DMS 273 (cell line): ENCODE measurements around the gene DHDH.
"Not testable (repeated sequence)": the region's sequence is repeated elsewhere in the genome, so short reads cannot be mapped to it uniquely, and the experiment has no call there.

Experiments used
- DNase-seq: peaks from one replicate; lab custom pipeline; 2025; ENCODE audit not compliant: unreplicated experiment; lab: John Stamatoyannopoulos, UW

Gene DHDH

DNA sequence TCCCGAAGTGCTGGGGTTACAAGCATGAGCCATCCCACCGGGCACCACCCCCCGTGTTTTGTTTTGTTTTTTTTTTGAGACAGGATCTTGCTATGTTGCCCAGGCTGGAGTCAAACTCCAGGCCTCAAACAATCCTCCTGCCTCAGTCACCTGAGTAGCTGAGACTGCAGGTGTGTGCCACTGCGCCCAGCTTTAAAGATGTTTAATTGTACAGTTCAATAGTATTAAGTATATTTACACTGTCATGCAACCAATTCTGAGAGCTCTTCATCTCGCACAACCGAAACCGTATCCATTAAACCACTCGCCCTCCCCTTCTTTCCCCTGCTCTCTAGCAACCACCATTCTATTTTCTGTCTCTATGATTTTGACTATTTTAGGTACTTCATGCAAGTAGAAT, 17.7 kb upstream of the DHDH start:
- no peak for DNase-seq

DNA sequence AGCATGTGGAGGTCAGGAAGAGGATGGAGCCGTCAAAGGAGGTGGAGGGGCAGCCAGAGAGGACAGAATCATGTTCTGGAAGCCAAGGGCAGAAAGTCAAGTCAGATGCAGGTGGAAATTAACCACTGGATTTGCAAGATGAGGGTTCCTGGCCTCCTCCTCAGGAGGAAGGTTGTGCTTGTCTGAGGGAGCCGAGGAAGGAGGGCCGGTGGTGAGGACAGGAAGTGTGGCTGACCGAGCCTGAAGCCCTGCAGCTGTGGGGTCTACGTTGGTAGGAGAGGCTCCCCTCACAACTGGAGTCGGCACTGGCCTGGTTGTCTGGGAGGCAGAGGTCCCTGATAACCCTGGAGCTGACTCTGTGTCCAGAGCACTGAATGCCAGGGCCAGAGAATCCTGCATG, 15.4 kb upstream of the DHDH start:
- no peak for DNase-seq

DNA sequence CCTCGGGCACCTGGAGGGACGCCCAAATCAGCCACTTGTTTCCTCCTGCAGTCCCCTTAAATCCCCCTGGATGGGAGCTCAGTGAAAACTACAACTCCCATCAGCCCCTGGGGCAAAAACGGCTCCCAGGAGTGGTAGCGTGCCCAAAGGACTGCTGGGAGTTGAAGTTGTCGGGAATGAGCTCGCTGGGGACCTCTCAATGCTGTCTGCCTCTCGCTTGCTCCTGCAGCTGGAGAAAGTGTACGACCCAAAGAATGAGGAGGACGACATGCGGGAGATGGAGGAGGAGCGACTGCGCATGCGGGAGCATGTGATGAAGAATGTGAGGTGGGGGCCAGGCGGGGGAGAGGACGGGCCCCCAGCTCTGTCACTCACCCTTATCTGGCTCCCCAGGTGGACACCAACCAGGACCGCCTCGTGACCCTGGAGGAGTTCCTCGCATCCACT, 14.7 kb upstream of the DHDH start:
- peak; percentile 69 for DNase-seq

DNA sequence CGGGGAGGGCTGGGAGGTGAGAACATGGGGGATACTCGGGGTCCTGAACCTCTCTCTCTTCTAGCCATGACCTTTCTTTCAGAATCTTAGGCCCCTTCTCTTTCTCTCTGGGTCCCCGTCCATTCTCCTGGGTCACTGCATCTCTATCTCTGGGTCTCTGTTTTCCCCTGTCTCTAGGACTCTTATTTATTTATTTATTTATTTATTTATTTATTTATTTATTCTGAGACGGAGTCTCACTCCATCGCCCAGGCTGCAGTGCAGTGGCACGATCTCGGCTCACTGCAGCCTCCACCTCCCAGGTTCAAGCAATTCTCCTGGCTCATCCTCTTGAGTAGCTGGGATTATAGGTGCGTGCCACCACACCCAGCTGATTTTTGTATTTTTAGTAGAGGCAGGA, 14.2 kb upstream of the DHDH start:
- not testable (repeated sequence) for DNase-seq

DNA sequence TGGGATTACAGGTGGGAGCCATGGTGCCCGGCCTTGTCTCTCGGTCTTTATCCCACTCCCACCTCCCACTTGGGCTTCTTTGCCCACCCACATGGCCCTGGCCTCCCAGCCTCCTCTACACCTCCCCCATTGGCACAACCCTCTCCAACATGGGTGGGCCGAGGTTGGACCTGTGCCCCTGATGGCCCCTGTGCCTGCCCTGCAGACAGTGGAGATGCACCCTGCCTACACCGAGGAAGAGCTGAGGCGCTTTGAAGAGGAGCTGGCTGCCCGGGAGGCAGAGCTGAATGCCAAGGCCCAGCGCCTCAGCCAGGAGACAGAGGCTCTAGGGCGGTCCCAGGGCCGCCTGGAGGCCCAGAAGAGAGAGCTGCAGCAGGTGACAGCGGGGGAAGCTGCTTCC, 12.6 kb upstream of the DHDH start:
- DNase-seq: no peak

DNA sequence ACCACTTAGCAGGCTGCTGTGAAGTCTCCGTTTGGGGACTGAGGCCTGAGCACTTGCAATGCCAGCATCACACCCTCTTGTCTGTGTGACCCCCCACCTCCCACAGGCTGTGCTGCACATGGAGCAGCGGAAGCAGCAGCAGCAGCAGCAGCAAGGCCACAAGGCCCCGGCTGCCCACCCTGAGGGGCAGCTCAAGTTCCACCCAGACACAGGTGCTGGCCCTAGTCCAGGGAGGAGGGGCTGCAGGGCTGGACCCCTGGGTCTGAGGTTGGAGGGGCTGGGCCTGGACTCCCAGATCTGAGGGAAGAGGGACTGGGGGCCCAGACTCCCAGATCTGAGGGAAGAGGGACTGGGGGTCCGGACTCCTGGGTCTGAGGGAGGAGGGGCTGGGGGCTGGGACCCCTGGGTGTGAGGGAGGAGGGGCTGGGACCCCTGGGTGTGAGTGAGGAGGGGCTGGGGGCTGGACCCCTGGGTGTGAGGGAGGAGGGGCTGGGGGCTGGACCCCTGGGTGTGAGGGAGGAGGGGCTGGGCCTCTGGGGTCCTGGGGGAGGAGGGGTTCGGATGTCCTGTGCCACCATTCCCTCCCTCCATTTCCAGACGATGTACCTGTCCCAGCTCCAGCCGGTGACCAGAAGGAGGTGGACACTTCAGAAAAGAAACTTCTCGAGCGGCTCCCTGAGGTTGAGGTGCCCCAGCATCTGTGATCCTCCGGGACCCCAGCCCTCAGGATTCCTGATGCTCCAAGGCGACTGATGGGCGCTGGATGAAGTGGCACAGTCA, 11.6 kb upstream of the DHDH start:
- DNase-seq: no peak

DNA sequence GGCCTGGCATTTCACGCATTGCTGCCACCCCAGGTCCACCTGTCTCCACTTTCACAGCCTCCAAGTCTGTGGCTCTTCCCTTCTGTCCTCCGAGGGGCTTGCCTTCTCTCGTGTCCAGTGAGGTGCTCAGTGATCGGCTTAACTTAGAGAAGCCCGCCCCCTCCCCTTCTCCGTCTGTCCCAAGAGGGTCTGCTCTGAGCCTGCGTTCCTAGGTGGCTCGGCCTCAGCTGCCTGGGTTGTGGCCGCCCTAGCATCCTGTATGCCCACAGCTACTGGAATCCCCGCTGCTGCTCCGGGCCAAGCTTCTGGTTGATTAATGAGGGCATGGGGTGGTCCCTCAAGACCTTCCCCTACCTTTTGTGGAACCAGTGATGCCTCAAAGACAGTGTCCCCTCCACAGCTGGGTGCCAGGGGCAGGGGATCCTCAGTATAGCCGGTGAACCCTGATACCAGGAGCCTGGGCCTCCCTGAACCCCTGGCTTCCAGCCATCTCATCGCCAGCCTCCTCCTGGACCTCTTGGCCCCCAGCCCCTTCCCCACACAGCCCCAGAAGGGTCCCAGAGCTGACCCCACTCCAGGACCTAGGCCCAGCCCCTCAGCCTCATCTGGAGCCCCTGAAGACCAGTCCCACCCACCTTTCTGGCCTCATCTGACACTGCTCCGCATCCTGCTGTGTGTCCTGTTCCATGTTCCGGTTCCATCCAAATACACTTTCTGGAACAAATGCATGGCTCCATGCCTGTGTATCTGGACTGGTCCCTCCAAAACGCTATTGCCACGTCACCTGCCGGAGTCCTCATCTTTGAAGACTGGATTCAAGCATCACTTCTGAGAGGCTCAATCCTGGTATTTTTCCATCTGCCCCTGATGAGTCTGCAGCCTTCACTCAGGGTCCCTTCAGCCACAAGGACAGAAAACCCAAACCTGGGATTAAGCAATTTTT, 10.7 kb upstream of the DHDH start:
- DNase-seq: no peak

DNA sequence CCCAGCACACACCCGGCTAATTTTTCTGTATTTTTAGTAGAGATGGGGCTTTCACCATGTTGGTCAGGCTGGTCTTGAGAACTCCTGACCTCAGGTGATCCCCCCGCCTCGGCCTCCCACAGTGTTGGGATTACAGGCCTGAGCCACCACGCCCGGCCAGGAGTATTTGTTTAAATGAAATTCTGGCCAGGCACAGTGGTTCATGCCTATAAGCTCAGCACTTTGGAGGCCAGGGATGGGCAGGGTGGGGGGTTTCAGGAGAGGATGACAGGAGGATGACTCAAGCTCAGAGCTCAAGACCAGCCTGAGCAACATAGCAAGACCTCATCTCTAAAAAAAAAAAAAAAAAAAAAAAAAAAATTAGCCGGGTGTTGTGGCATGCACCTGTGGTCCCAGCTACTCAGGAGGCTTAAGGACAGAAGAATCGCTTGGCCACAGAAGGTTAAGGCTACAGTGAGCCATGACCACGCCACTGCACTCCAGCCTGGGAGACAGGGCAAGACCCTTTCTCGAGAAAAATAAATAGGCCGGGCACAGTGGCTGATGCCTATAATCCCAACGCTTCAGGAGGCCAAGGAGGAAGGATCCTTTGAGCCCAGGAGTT, 8.2 kb upstream of the DHDH start:
- DNase-seq: no peak

DNA sequence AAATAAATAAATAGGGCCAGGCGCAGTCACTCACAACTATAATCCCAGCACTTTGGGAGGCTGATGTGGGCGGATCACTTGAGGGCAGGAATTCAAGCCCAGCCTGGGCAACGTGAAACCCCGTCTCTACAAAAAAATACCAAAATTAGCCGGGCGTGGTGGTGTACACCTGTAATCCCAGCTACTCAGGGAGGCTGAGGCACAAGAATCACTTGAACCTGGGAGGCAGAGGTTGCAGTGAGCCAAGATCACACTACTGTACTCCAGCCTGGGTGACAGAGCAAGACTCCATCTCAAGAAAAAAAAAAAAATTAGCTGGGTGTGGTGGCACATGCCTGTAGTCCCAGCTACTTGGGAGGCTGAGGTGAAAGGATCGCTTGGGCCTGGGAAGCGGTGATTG, 7.6 kb upstream of the DHDH start:
- DNase-seq: not testable (repeated sequence)

DNA sequence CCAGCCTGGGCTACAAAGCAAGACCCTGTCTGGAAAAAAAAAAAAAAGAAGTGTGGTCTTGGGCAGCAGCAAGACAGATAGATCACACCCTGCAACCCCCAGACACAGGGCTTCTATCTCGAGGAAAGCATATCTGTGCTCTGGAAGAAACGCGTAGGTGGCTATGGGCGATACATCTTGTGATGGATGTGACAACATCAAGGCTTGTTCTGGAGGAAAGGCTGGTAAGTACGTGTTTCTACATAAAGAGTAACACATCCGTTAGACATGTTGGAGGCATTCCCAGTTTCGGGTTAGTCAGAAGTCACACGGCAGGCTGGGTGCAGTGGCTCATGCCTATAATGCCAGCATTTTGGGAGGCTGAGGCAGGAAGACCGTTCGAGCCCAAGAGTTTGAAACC, 6.6 kb upstream of the DHDH start:
- DNase-seq: peak; percentile 60

DNA sequence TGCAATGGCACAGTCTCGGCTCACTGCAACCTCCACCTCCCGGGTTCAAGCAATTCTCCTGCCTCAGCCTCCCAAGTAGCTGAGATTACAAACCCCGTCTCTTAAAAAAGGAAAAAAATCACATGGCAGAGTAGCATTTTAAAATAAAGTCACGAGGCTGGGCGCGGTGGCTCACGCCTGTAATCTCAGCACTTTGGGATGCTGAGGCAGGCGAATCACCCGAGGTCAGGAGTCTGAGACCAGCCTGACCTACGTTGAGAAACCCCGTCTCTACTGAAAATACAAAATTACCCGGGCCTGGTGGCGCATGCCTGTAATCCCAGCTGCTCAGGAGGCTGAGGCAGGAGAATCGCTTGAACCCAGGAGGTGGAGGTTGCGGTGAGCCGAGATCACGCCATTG, 5.8 kb upstream of the DHDH start:
- DNase-seq: not testable (repeated sequence)

DNA sequence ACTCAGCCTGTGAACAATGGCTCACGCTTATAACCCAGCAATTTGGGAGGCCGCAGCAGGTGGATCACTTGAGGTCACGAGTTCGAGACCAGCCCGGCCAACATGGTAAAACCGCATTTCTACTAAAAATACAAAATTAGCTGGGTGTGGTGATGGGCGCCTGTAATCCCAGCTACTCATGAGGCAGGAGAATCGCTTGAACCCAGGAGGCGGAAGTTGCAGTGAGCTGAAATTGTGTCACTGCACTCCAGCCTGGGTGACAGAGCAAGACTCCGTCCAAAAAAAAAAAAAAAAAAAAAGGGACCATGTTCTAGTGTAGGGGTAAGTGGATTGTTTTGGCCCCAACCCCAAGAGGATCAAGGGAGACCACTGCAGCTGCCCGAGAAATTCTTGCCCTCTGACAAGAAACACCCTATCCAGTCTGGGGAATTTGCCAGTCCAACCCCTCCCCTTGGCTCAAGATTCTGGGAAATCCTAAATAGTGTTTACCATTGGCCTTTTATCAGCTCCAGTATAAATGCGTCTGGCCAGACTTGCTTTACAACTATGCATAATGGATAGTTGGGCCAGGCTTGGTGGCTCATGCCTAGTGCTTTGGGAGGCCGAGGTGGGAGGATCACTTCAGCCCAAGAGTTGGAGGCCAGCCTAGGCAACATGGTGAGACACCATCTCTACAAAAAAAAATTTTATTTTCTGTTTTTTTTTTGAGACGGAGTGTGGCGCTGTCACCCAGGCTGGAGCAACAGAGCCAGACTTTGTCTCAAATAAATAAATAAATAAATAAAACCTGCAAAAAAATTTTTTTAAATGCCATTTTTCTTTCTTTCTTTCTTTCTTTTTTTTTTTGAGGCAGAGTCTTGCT, 5.1 kb upstream of the DHDH start:
- DNase-seq: no peak

DNA sequence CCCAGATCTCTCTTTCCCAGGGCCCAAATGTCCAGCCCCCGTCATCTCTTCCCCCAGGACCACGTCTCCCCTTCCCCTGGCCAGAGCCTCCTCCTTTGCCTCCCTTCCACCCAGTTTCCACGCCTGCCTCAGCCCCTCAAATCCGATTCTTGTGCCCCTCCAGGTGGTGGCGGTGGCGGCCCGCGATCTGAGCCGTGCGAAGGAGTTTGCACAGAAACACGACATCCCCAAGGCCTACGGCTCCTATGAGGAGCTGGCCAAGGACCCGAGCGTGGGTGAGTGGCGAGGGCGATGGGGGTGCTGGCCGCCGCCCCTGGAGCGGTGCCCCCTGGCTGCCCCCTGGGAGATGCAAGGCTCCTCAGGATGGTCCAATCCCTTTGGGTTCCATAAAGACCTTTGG, 1.3 kb downstream of the DHDH start:
- DNase-seq: no peak

DNA sequence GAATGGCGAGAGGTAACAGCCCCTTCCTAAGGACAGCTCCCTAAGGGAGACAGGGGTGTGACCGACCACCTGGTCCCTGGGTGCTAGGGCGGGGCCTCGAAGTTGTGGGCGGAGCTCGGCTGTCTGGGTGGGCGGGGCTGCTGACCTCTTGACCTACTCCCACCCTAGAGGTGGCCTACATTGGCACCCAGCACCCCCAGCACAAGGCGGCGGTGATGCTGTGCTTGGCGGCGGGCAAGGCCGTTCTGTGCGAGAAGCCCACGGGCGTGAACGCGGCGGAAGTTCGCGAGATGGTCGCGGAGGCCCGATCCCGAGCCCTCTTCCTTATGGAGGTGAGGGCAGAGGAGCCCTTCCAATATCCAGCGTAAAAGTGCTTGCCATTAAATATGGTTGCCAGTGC, 2.4 kb downstream of the DHDH start:
- DNase-seq: no peak

DNA sequence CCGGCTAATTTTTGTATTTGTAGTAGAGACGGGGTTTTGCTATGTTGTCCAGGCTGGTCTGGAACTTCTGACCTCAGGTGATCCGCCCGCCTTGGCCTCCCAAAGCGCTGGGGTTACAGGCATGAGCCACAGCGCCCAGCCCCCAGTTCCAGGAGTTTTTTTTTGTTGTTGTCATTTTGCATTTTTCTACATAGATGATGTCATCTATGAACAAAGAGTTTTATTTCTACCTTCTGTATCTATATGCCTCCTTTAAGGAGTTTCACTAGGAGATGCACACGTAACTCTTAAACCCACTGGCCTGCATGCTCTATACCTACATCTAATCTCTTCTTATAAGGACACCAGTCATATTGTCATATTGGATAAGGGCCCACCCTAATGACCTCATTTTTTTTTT, 4.8 kb downstream of the DHDH start:
- DNase-seq: no peak

DNA sequence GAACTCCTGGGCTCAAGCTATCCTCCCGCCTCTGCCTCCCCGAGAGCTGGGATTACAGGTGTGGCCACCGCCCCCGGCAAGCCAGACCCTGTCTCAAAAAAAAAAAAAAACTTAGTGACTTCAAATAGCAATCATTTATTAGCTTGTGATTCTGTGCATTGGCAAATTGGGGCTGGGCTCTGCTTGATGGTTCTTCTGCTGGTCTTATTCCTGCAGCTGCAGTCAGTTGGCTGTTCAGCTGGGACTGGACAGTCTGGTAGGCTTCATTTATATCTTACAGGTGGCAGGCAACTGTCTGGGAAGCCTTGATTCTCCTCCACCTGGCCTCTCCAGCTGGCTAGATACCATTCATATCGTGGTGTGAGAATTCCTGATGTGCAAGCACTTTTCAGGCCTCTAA, 7.4 kb downstream of the DHDH start:
- DNase-seq: no peak

DNA sequence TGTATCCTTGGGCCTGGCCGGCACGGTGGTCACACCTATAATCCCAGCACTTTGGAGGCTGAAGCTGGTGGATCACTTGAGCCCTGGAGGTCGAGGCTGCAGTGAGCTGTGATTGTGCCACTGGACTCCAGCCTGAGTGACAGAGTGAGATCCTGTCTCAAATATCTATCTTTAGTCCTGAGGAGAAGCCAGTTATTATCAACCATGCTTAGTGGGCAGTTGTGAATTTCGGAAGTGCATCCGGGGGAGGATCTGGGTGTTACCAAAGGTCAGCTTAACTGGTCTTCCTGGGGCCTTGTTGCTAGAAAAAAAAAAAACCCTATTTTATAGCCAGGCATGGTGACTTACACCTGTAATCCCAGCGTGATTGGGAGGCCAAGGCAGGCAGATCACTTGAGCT, 9.6 kb downstream of the DHDH start:
- no peak for DNase-seq

DNA sequence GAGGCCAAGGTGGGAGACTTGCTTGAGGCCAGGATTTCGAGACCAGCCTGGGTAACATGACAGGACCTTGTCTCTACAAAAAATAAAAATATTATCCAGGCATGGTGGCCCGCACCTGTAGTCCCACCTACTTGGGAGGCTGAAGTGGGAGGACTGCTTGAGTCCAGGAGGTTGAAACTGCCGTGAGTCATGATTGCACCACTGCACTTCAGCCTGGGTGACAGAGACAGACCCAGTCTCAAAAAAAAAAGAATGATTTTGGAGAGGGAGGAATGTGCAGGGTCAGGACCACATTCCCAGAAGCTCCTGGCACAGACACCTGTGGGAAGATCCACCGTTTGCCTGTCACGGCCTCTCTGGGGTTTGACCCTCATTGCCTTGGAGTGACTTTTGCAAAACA, 11.9 kb downstream of the DHDH start:
- DNase-seq: no peak

DNA sequence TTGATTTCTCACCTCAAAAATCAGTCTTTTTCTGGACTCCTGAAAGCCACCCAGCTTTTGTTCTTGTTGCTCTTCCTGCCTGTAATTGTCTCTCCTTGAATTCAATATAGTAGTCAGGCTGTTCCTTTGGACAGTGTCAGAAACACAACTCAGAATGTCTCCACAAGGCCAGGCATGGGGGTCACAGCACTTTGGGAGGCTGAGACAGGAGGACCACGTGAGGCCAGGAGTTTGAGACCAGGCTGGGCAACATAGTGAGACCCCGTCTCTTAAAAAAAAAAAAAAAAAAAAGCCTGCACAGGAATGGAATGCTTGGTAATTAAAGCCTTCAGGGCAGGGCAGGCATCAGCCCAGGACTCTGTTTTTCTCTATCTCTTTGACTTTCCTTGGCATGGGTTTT, 12.3 kb downstream of the DHDH start:
- DNase-seq: no peak

DNA sequence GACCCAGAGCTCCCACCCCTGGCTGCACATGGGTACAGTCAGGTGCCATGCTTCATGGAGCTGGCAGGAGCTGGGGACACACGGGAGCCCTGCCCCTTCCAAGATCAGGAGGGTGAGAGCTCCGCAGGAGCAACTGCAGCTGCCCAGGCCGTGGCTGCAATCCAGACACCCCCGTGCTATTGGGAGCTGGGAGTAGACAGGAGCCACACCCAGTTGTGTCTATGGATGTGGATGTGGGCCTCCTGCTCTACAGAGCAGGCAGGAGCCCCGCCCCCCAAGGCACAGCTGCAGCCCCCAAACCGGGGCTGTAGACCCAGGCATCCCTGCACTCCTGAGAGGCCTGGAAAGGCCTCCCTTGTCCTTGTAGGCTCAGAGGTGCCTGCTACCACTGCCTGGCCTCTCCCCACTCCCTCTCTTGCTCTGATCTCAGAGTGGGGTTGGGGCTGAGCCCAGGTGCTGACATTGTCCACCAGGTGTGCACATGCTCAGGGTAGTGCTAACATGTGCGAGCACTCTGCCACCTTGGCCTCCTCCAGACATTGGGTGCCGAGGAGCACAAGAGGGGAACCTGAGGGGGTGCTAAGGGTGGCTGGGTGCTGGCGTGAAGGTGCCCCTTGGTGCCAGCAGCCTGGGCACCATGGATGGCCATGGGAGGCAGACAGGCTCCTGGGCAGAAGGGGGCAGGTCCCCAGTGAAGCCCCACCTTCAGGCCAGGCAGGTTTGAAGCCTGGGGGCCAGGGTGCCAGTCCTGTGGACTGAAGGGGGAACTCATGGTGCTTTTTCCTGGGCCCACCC, 13.2 kb downstream of the DHDH start:
- DNase-seq: no peak
